Panc1 (cell line): ENCODE results near the gene OR51B4. TPM values are rescaled to one million over a fixed set of nuclear protein-coding genes. Genes with fewer than 3 reads are reported as not detected.

Experiments
- ATAC-seq: fragments of 200-7000 bp; cut with Tn5 transposase; 2 replicates; pipeline ENCODE4 v1.9.1; 2020; ENCODE audit warnings: mild to moderate bottlenecking, moderate library complexity
- BruUV-seq: library from RNA; stranded (reverse); fragments of 400-500 nt; replicated peaks from 2 replicates; lab custom pipeline; 2021; lab: Mats Ljungman, UMichigan
- CTCF ChIA-PET: fragments of 300-600 bp; sonication (Branson Sonifier 250); formaldehyde crosslinking; loops from one replicate; lab custom pipeline; 2022; ENCODE audit warnings: antibody characterized with exemption; lab: Charles Lee
- POLR2A ChIA-PET: fragments of 300-600 bp; sonication (Branson Sonifier 250); formaldehyde crosslinking; loops from one replicate; lab custom pipeline; 2022; ENCODE audit warnings: antibody characterized with exemption; lab: Charles Lee
- DNase-seq: peaks from one replicate; pipeline ENCODE4 v3.0.0-alpha.2; 2010; ENCODE audit warnings: low read depth, low spot score
- H3K27ac ChIP-seq: 2 replicates; pipeline ENCODE4 v1.5.1; 2011; ENCODE audit warnings: mild to moderate bottlenecking, low read length, inconsistent platforms
- H3K27me3 ChIP-seq: fragments of 200-500 bp; sonication (Bioruptor generic); 2 replicates; pipeline ENCODE4 v1.6.0; 2014; ENCODE audit warnings: low read length, inconsistent platforms; ENCODE audit not compliant: control insufficient read depth, insufficient read depth
- H3K36me3 ChIP-seq: fragments of 200-500 bp; sonication (Bioruptor generic); 2 replicates; pipeline ENCODE4 v1.5.1; 2014; ENCODE audit warnings: inconsistent platforms, mild to moderate bottlenecking, low read length, moderate library complexity; ENCODE audit not compliant: control insufficient read depth, insufficient read depth
- H3K4me1 ChIP-seq: 2 replicates; pipeline ENCODE4 v1.5.1; 2011; ENCODE audit warnings: inconsistent platforms, mild to moderate bottlenecking, low read length, moderate library complexity; ENCODE audit not compliant: control insufficient read depth, insufficient read depth
- H3K4me3 ChIP-seq, 2 experiments: 2 replicates each; pipeline ENCODE4 v1.5.1; 2011 to 2012; ENCODE audit warnings: low read depth in 2 of 2, low read length in 2 of 2, mild to moderate bottlenecking in 2 of 2, inconsistent platforms in 1 of 2, moderate library complexity in 1 of 2
- H3K9me3 ChIP-seq: fragments of 200-500 bp; sonication (Bioruptor generic); 2 replicates; pipeline ENCODE4 v1.5.1; 2014; ENCODE audit warnings: low read depth, mild to moderate bottlenecking, inconsistent platforms, low read length, moderate library complexity; ENCODE audit not compliant: control insufficient read depth, insufficient read depth
- POLR2AphosphoS5 ChIP-seq: IDR thresholded peaks from 2 replicates; pipeline ENCODE4 v1.6.1; 2012; ENCODE audit warnings: mild to moderate bottlenecking, low read depth, low read length, moderate library complexity
- SIN3A ChIP-seq: IDR thresholded peaks from 2 replicates; pipeline ENCODE4 v1.6.1; 2012; ENCODE audit warnings: low read depth, mild to moderate bottlenecking, low read length, moderate library complexity, borderline replicate concordance; ENCODE audit not compliant: insufficient read depth
- TCF7L2 ChIP-seq: IDR thresholded peaks from 2 replicates; pipeline ENCODE4 v1.6.1; 2011; ENCODE audit warnings: mild to moderate bottlenecking, low read depth, low read length, inconsistent platforms
- in situ Hi-C: cut with HindIII; loops from 2 replicates; pipeline ENCODE4 v1.10.0; 2016; ENCODE audit warnings: low sequenced_read_pairs, low pct_unique_long_range_greater_than_20kb
- intact Hi-C: fragments of 100-400 bp; cut with micrococcal nuclease; formaldehyde crosslinking; loops from one replicate; pipeline ENCODE4 v1.10.0; 2022; ENCODE audit not compliant: unreplicated experiment
- total RNA-seq: library from RNA; stranded (reverse); gene quantifications from one replicate; pipeline ENCODE4 v1.2.1, GENCODE V29; 2021; ENCODE audit not compliant: unreplicated experiment
- TF ChIP-seq, protein P1 (sequence below): fragments of 450-650 bp; IDR thresholded peaks from 2 replicates; pipeline ENCODE4 v1.5.1; 2017; ENCODE audit warnings: mild to moderate bottlenecking
- TF ChIP-seq, protein P2 (sequence below), 2 experiments: IDR thresholded peaks; 2 replicates each; pipeline ENCODE4 v1.6.1; 2011 to 2012; ENCODE audit warnings: low read depth in 2 of 2, control low read depth in 1 of 2, low read length in 1 of 2, mild to moderate bottlenecking in 1 of 2, moderate library complexity in 1 of 2; ENCODE audit not compliant: insufficient read depth in 1 of 2

The OR51B4 gene
- total RNA-seq, 1 experiment from 2014 or later = not detected

DNA sequence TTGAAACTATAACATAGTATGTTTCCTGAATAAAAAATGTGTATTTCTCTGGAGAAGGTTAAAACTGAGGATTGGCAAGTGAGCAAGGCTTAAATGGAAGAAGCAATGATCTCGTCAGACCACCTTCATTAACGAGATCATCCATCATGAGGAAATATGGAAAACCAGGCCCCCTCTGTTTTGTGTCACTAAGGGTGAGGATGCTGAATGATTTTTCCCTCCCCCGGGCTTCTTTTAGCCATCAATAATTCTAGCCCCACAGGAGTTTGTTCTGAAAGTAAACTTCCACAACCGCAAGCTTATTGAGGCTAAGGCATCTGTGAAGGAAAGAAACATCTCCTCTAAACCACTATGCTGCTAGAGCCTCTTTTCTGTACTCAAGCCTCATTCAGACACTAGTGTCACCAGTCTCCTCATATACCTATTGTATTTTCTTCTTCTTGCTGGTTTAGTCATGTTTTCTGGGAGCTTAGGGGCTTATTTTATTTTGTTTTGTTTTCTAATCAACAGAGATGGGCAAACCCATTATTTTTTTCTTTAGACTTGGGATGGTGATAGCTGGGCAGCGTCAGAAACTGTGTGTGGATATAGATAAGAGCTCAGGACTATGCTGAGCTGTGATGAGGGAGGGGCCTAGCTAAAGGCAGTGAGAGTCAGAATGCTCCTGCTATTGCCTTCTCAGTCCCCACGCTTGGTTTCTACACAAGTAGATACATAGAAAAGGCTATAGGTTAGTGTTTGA is 26.2 kb downstream of the OR51B4 start:
- intact Hi-C loops = no loop called here
- no peak overlapping the region for H3K4me3 ChIP-seq
- H3K4me1 ChIP-seq = peaks cover 4% of the 10 kb centered on the region; the same call in 1 of the 2 replicates
- H3K27me3 ChIP-seq = no peaks in the 10 kb centered on the region
- POLR2A ChIA-PET = no interaction called here
- ATAC-seq (no peak), DNase-seq (no peak)
- no peaks in the 10 kb centered on the region for H3K9me3 ChIP-seq
- H3K27ac ChIP-seq = no peak overlapping the region
- no peaks in the 10 kb centered on the region for H3K36me3 ChIP-seq
- CTCF ChIA-PET = no interaction called here
- in situ Hi-C loops = no loop called here
- TF ChIP-seq TCF7L2 = no peak
- BruUV-seq = no TSS peak

DNA sequence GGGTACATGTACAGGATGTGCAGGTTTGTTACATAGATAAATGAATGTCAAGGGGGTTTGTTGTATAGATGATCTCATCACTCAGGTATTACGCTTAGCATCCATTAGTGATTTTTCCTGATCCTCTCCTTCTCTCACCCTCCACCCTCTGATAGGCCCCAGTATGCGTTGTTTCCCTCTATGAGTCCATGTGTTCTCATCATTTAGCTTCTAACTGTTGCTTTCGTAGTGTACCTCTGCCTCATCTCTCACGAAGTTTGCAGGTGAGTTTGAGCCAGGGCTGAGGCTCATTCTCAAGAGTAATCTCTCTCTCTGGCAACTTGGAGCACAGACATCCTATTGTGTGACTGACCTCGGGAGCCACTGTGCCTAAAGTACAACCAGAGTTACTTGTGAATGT is 27.4 kb downstream of the OR51B4 start:
- no TSS peak for BruUV-seq
- Histone ChIP-seq H3K27me3 (no peaks in the 10 kb centered on the region), H3K4me1 (no peaks in the 10 kb centered on the region), H3K36me3 (no peaks in the 10 kb centered on the region), H3K9me3 (no peaks in the 10 kb centered on the region), H3K27ac (no peak overlapping the region), H3K4me3 (no peak overlapping the region)
- in situ Hi-C loops (no loop called here), intact Hi-C loops (no loop called here)
- TF ChIP-seq POLR2AphosphoS5 (no peak), TCF7L2 (no peak), SIN3A (no peak)
- TF ChIP-seq, protein P1, sequence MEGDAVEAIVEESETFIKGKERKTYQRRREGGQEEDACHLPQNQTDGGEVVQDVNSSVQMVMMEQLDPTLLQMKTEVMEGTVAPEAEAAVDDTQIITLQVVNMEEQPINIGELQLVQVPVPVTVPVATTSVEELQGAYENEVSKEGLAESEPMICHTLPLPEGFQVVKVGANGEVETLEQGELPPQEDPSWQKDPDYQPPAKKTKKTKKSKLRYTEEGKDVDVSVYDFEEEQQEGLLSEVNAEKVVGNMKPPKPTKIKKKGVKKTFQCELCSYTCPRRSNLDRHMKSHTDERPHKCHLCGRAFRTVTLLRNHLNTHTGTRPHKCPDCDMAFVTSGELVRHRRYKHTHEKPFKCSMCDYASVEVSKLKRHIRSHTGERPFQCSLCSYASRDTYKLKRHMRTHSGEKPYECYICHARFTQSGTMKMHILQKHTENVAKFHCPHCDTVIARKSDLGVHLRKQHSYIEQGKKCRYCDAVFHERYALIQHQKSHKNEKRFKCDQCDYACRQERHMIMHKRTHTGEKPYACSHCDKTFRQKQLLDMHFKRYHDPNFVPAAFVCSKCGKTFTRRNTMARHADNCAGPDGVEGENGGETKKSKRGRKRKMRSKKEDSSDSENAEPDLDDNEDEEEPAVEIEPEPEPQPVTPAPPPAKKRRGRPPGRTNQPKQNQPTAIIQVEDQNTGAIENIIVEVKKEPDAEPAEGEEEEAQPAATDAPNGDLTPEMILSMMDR = no peak
- TF ChIP-seq, protein P2, sequence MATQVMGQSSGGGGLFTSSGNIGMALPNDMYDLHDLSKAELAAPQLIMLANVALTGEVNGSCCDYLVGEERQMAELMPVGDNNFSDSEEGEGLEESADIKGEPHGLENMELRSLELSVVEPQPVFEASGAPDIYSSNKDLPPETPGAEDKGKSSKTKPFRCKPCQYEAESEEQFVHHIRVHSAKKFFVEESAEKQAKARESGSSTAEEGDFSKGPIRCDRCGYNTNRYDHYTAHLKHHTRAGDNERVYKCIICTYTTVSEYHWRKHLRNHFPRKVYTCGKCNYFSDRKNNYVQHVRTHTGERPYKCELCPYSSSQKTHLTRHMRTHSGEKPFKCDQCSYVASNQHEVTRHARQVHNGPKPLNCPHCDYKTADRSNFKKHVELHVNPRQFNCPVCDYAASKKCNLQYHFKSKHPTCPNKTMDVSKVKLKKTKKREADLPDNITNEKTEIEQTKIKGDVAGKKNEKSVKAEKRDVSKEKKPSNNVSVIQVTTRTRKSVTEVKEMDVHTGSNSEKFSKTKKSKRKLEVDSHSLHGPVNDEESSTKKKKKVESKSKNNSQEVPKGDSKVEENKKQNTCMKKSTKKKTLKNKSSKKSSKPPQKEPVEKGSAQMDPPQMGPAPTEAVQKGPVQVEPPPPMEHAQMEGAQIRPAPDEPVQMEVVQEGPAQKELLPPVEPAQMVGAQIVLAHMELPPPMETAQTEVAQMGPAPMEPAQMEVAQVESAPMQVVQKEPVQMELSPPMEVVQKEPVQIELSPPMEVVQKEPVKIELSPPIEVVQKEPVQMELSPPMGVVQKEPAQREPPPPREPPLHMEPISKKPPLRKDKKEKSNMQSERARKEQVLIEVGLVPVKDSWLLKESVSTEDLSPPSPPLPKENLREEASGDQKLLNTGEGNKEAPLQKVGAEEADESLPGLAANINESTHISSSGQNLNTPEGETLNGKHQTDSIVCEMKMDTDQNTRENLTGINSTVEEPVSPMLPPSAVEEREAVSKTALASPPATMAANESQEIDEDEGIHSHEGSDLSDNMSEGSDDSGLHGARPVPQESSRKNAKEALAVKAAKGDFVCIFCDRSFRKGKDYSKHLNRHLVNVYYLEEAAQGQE (IDR thresholded peaks at IDR 0.05; ENCODE audit: insufficient read depth in 1 of 2, low read depth in 2 of 2, low read length in 1 of 2) = no peak
- ChIA-PET CTCF (no interaction called here), POLR2A (no interaction called here)
- DNase-seq = no peak
- ATAC-seq = no peak

DNA sequence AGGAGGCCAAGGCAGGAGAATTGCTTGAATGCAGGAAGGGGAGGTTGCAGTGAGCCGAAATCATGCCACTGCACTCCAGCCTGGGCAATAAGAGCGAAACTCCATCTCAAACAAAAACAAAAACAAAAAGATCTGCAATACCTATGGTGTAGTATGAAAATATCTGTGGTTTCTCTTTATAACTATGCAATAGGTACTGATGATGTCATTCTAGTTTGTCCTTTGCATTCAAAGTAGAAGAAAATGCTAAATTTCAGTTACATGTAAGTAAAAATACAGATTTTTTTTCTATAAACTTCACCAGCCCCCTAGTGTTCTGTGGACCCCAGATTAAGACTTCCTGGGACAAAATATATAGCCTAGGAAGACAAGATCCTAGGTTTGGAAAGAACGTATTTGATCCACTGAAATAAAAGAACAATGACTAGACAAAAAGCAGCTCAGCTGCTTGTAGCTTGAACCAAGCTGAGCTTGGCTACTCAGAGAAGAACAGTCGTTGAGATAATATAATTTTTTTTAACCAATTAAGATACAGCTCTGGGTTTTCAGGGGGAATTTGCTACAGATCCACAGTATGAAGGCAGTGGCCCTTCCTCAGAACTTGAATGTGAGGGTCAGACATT is 29.2 kb downstream of the OR51B4 start:
- CTCF ChIA-PET = no interaction called here
- Histone ChIP-seq H3K9me3 (no peaks in the 10 kb centered on the region), H3K36me3 (no peaks in the 10 kb centered on the region), H3K4me1 (no peaks in the 10 kb centered on the region), H3K27me3 (no peaks in the 10 kb centered on the region), H3K27ac (no peak overlapping the region), H3K4me3 (no peak overlapping the region)
- ATAC-seq (no peak), DNase-seq (no peak)
- in situ Hi-C loops (no loop called here), intact Hi-C loops (no loop called here)
- no TSS peak for BruUV-seq
- POLR2A ChIA-PET = no interaction called here
- TF ChIP-seq, protein P1 = no peak
- TF ChIP-seq POLR2AphosphoS5 = no peak
- no peak for TF ChIP-seq SIN3A
- TF ChIP-seq, protein P2 (IDR thresholded peaks at IDR 0.05; ENCODE audit: insufficient read depth in 1 of 2, low read depth in 2 of 2, low read length in 1 of 2) = no peak
- TF ChIP-seq TCF7L2 = no peak
